HG02885 (cell line): ENCODE data around the gene USP17L24.
"Not testable (repeated sequence)": the region's sequence is repeated elsewhere in the genome, so short reads cannot be mapped to it uniquely, and the experiment has no call there.

Experiments used
- ATAC-seq: cut with Tn5 transposase; IDR thresholded peaks from one replicate; pipeline ENCODE4 v1.9.1; 2021; ENCODE audit warnings: mild to moderate bottlenecking; ENCODE audit not compliant: unreplicated experiment, poor library complexity

Gene USP17L24, protein sequence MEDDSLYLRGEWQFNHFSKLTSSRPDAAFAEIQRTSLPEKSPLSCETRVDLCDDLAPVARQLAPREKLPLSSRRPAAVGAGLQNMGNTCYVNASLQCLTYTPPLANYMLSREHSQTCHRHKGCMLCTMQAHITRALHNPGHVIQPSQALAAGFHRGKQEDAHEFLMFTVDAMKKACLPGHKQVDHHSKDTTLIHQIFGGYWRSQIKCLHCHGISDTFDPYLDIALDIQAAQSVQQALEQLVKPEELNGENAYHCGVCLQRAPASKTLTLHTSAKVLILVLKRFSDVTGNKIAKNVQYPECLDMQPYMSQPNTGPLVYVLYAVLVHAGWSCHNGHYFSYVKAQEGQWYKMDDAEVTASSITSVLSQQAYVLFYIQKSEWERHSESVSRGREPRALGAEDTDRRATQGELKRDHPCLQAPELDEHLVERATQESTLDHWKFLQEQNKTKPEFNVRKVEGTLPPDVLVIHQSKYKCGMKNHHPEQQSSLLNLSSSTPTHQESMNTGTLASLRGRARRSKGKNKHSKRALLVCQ

DNA sequence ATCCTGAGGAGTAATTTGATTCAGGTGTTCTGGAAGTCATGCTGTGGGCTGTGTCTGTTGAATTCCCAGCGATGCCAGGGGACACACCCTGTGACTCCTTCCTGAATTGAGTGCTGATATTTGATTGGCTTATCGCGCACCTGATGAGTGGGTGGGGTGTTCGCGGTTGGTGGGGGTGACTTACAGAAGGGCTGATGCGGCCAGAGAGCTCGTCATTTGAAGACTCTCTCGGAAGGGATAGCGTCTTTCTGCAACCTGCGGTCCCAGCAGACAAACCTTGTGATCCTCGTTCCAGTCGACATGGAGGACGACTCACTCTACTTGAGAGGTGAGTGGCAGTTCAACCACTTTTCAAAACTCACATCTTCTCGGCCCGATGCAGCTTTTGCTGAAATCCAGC, at the start of gene USP17L24:
USP17L24 (plus strand) TSS at position 301 of the 400 bp plus-strand sequence; CDS start at position 301, 0 bp downstream.
- ATAC-seq = not testable (repeated sequence)

- not testable (repeated sequence) for ATAC-seq
These were observed 774 bp upstream of the USP17L24 start for GRCh38 chr4:9324191-9324590.

- ATAC-seq = not testable (repeated sequence)
These were observed 4.6 kb downstream of the USP17L24 start, which contains the start of gene USP17L25 for GRCh38 chr4:9329611-9330010. Gene USP17L25, plus strand, starts transcription at chr4:9329911. Its CDS starts 0 bp downstream, at chr4:9329911.

GRCh38 chr4:9334358-9334757, 9.4 kb downstream of the USP17L24 start, which contains the start of gene USP17L26:
Gene USP17L26, plus strand, starts transcription at chr4:9334658. Its CDS starts 0 bp downstream, at chr4:9334658.
- ATAC-seq = not testable (repeated sequence)

DNA sequence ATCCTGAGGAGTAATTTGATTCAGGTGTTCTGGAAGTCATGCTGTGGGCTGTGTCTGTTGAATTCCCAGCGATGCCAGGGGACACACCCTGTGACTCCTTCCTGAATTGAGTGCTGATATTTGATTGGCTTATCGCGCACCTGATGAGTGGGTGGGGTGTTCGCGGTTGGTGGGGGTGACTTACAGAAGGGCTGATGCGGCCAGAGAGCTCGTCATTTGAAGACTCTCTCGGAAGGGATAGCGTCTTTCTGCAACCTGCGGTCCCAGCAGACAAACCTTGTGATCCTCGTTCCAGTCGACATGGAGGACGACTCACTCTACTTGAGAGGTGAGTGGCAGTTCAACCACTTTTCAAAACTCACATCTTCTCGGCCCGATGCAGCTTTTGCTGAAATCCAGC, 14.1 kb downstream of the USP17L24 start, which contains the start of gene USP17L5:
USP17L5 (plus strand) TSS at position 301 of the 400 bp plus-strand sequence; CDS start at position 301, 0 bp downstream.
- not testable (repeated sequence) for ATAC-seq

- not testable (repeated sequence) for ATAC-seq
These were observed 18.9 kb downstream of the USP17L24 start, which contains the start of gene USP17L27 for GRCh38 chr4:9343848-9344247. Gene USP17L27, plus strand, starts transcription at chr4:9344148. Its CDS starts 0 bp downstream, at chr4:9344148.

DNA sequence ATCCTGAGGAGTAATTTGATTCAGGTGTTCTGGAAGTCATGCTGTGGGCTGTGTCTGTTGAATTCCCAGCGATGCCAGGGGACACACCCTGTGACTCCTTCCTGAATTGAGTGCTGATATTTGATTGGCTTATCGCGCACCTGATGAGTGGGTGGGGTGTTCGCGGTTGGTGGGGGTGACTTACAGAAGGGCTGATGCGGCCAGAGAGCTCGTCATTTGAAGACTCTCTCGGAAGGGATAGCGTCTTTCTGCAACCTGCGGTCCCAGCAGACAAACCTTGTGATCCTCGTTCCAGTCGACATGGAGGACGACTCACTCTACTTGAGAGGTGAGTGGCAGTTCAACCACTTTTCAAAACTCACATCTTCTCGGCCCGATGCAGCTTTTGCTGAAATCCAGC, 23.6 kb downstream of the USP17L24 start, which contains the start of gene USP17L28:
USP17L28 (plus strand) TSS at position 301 of the 400 bp plus-strand sequence; CDS start at position 301, 0 bp downstream.
- not testable (repeated sequence) for ATAC-seq

GRCh38 chr4:9350866-9351265, 25.9 kb downstream of the USP17L24 start:
- ATAC-seq = not testable (repeated sequence)

GRCh38 chr4:9353338-9353737, 28.4 kb downstream of the USP17L24 start, which contains the start of gene USP17L29:
Gene USP17L29, plus strand, starts transcription at chr4:9353638. Its CDS starts 0 bp downstream, at chr4:9353638.
- ATAC-seq = not testable (repeated sequence)

- not testable (repeated sequence) for ATAC-seq
These were observed 37.9 kb downstream of the USP17L24 start, which contains the start of gene USP17L30 for GRCh38 chr4:9362829-9363228. Gene USP17L30, plus strand, starts transcription at chr4:9363129. Its CDS starts 0 bp downstream, at chr4:9363129.
